Measurements from ENCODE around the gene ZMAT5.

Gene ZMAT5, protein sequence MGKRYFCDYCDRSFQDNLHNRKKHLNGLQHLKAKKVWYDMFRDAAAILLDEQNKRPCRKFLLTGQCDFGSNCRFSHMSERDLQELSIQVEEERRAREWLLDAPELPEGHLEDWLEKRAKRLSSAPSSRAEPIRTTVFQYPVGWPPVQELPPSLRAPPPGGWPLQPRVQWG

DNA sequence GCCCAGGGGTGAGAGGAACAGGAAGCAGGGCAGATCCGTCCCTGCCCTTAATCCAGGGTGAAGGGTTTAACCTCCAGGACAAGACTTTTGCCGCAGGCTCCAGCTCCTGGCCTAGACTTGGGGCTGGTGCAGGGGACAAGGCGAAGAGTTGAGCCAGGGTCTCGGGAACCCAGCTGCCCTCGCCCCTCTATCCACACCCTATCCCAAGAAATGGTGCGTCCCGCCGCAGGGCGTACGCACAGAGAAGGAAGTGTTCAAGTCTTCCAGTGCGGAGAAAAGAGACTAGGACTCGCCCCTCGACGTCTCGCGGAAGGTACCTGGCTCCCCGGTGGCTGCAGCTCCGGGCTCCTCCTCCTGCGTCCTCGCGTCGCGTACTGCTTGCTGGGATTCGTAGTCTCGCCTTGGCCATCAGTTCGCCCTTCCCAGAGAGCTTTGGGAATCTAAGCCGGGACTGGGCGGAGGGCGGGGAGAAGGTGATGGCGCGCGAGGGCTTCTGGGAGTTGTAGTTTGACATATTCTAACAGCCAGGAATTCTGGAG, at the start of gene ZMAT5:
Gene ZMAT5 (minus strand): TSS at position 376 of the 539 bp plus-strand sequence. CDS start 18,463 bp downstream, outside the sequence.
- ATAC-seq: peak; percentile 97 to 98

GRCh38 chr22:29816539-29816938, 49.7 kb upstream of the ZMAT5 start:
- ATAC-seq: no peak

DNA sequence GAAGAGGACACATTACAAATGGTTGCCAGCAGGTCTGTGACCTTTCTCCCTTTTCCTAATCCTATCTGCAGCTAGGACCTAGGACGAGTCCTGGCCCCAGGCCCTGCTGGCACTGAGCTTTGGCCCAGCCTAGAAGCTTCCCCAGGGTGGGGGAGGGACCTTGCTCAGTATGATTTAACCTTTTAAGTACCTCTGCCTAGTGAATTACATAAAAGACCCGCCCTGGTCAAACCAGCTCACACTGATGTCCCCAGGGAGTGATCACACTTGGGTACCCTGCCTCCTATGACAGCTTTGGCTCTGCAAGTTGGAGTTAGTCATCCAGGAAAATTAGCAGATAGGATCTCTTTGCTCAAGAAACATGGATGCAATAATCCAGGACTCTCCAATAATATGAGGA, 49.3 kb upstream of the ZMAT5 start:
- ATAC-seq: no peak

- no peak for ATAC-seq
These were observed 48.8 kb upstream of the ZMAT5 start for GRCh38 chr22:29815580-29815979.

GRCh38 chr22:29814003-29814402, 47.2 kb upstream of the ZMAT5 start:
- ATAC-seq: no peak

DNA sequence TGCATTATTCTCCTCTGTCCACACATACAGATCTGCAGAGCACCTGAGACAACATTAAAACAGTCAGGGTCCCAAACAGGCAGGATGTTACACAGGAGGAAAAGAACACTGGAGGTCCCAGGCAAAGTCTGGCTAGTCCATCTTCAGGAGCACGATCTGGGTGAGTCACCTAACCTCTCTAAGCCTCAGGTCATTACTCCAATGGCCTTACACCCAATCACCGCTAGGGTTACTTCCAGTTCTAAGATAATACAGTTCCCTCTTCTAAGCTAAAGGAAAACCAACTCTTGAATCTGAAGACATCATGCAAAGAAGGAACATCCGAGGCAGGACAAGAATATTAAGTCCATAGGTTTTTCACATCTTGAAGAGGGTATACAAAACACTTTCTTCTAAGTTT, 46.8 kb upstream of the ZMAT5 start:
- ATAC-seq: no peak

DNA sequence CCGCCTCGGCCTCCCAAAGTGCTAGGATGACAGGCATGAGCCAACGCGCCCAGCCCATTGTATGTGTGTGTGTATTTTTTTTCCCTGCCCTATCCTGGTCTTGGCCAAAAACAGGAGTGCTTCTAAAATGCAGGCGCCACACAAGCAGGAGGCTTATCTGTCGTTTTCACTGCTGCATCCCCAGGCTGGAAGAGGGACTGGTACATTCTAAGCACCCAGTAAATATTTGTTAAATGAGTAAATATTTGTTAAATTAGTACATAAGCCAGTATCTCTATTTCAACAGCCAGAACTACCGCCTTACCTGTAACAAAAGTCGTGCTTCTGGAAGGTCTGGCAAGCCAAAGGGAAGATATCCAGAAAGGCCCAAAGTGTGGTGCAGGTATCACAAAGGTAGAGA, 46.3 kb upstream of the ZMAT5 start:
- ATAC-seq: no peak

GRCh38 chr22:29811377-29811776, 44.6 kb upstream of the ZMAT5 start:
- ATAC-seq: no peak

- no peak for ATAC-seq
These were observed 43.4 kb upstream of the ZMAT5 start for GRCh38 chr22:29810216-29810615.

DNA sequence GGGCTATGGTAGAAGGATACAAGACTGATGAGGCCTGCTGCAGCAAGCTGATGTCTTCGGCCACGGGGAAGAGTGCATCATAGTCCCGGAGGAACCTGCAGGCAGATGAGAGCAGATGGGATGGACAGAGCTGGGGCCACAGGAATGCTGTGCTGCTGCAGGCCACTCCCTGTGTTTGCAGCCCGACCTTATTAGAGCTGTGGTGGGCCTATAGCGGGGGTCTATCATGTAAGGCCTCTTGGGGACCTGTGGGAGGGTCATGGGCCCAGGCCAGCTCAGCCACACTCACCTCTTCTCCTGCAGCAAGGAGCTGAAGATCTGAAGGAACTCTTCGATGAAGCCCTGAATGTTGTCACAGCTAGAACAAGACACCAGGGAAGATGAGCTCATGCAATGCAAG, 39.4 kb upstream of the ZMAT5 start:
- ATAC-seq: no peak

DNA sequence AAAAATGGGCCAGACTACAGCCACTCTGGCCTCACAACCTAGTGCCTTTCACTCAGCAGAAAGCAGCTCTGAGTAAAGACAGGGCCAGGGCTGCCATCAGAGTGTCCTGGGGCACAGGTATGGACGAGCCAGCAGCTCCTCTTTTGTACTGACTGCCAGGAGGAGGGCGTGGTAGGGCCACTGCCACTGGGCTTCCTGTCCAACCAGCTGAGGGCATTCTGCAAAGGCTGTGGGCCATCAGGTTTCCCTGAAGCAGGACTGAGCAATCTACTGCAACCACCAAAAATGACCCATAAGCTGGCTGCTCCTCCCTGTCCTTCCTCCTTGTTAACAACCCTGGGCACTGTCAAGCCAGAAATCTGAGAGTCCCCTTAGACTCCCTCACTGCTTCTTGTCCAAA, 38.2 kb upstream of the ZMAT5 start:
- no peak for ATAC-seq

DNA sequence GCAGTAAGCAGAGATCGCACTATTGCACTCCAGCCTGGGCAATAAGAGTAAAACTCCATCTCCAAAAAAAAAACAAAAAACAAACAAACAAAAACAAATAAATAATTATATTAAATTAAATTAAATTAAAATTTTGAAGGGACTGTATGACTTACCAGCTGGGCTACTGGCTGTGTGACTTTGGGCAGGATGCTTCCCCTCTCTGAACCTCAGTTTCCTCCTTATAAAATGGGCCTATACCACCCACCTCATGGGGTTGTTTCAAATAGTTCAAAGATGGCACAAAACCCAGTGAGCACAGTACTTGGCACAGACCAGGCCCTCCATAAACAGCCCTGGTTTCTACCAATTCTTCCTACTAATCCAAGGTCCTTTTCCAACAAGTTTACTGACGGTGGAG, 36.4 kb upstream of the ZMAT5 start:
- ATAC-seq: no peak

DNA sequence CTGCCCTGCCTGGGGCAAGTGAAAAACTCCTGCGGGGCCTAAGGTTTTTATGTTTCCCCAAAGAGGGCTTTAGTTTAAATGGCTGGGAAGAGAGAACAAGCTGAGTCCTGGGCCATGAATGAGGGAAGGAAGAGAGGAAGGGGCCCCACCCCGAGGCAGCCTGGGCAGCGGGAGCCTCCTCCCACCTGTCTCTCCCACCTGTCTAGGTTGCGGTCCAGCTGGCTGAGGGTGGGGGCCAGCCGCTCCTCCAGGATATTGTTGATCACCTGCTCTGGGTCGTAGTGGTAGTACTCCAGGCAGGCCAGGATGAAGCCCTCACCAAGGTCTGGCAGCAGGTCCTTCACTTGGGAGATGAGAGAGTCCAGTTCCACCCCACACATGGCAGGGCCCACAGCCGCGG, 35.0 kb upstream of the ZMAT5 start:
- ATAC-seq: no peak

GRCh38 chr22:29801153-29801552, 34.3 kb upstream of the ZMAT5 start:
- ATAC-seq: no peak

GRCh38 chr22:29799217-29799680, 32.4 kb upstream of the ZMAT5 start:
- no peak for ATAC-seq

DNA sequence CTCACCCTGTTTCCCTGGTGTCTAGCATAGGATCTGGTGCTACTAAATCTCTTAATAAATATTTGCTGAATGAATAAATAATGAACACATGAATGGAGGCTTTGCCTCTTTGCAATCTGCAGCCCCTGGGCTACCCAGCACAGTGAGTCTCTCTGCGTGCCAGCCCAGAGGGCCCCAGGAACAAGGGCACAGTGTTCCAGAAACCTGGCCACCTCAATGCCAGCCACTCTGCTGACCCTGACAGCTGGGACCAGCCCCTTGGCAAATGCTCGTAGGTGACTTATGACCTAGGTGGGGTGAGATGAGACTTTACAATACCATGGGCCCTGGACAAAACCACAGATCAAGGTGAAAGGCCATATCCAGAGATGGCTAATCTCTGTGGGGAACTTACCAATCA, 32.0 kb upstream of the ZMAT5 start:
- ATAC-seq: no peak

DNA sequence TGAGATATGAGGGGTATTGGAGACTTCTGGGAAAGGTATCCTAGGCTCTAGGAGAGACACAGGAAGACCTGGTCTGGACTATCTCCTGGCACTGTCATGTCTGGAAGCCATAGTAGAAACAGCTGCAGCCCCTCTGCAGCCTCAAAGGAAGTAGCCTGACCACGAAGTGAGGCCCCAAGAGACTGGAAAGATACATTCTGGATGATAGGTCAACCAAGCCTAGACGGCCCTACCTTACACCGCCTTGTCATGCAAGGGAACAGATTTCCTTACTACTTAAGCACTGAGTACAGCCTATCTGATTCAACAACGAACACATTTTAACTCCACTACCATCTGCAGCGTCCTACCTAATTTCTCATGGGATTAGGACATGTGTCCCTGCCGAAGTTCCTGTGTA, 31.5 kb upstream of the ZMAT5 start:
- no peak for ATAC-seq

DNA sequence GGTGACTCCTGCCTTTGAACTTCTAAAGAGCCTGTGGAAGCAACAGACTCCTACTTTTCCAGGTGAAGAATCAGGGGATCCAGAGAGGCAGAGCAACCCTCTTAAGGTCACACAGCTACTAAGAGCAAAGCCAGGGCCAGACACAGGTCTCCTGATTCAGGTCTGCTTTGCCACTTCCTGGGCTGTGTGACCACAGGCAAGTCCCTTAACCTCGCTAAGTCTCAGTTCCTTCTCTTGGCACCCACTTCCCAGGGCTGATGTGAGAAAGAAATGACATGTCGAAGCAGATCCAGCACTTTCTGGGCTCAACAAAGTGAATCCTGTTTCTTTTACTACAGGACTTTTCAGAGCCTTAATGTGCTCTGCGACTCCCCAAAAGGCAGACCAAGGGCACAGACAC, 30.5 kb upstream of the ZMAT5 start:
- no peak for ATAC-seq

GRCh38 chr22:29795663-29796062, 28.9 kb upstream of the ZMAT5 start:
- no peak for ATAC-seq

DNA sequence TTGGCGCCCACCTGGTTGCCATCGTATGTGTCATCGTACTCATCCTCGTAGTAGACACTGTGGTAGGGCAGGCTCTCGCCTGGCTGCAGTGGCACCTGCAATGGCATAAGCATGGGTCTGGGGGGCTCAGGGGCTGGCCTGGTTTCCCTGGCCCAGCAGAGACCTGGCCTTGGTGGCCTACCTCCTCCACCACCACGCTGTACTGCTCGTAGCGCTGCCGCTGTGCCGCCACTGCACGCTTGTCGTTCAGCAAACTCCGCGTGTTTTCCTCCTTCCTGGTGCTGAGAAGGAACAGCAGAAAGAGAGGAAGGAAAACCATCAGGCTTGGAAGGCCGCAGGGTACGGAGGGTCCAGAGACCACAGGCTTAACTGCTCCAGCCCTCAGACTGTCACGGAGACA, 26.6 kb upstream of the ZMAT5 start:
- no peak for ATAC-seq

GRCh38 chr22:29790061-29790460, 23.3 kb upstream of the ZMAT5 start:
- no peak for ATAC-seq

DNA sequence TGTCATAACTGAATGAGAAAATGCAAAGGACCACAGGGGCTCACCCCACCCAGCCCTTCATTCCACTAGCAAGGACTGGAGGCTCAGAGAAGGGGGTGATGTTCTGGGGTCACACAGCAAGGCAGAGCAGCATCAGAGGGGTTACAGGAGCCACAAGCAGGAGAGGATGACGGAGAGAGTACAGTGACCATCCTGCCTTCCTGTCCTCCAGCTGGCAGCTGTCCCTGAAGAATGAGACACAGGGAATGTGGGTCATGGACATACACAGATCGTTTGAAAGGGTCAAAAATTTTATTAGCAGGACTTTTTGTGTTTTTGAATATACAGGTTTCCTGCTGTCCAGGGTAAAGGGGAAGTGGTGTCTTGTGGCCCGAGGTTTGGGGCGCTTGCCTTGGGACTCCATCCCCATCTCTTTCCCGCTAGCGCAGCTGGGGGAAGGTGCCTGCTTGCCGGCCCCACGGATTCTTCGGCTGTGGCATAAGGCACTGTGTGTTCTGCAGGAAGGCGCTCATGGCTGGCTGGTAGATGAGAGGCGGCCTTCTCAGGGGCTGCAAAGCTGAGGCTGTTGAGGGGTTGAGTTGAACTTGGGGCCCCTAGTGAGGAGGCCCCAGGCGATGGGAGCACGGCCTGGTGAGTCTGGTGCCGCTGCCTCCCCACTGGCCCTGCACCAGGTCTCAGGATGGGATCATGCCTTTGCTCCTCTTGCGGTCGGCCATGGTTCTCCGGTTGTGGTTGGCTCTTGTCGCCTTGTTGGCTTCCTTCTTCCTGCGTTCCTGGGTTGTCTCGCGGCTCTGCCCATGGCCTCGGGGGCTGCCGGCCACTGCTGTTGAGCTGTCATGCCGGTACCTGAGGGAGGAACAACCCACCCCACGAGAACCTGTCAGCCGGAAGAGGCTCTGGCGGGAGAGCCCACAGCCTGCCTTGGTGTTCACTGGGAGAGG, 21.8 kb upstream of the ZMAT5 start:
- ATAC-seq: no peak

- no peak for ATAC-seq
These were observed 20.7 kb upstream of the ZMAT5 start for GRCh38 chr22:29787371-29787980.

DNA sequence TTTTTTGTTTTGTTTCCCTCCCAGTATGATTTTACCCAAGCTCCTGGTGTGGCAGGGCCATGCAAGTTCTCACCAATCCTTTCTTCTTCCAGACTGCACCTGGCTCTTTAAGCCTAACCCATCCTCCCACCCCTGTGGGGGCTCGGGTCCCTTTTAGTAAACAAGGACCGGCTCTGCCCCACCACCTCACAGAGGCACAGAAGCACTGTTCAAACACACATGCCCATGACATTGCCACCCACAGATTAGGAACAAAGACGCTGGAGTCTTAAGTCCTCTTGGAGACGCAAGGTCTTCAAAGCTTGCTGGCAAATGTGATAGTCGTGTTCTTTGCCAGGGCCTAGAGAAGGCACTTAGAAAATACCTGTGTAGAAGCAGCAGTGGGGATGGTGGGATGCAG, 19.2 kb upstream of the ZMAT5 start:
- ATAC-seq: no peak
